Inflammatory macrophage treated with lipopolysaccharide for 1 hour (primary cell): ENCODE measurements around the gene SIRT7.

Experiments
- DNase-seq, 2 donors: peaks; one replicate each; pipeline ENCODE4 v3.0.0-alpha.2; 2020 to 2022

Gene SIRT7

GRCh38 chr17:81885454-81885853, 32.5 kb downstream of the SIRT7 start:
- no peak for DNase-seq

GRCh38 chr17:81884968-81885367, 33.0 kb downstream of the SIRT7 start:
- DNase-seq, result no peak

GRCh38 chr17:81884520-81884919, 33.5 kb downstream of the SIRT7 start:
- DNase-seq, result no peak

- no peak for DNase-seq
Observed at GRCh38 chr17:81879121-81879520, 38.9 kb downstream of the SIRT7 start.

GRCh38 chr17:81878294-81878693, 39.7 kb downstream of the SIRT7 start:
- no peak for DNase-seq

- no peak for DNase-seq
Observed at GRCh38 chr17:81877569-81877968, 40.4 kb downstream of the SIRT7 start.

- peak; percentile 90 to 97 for DNase-seq
Observed at GRCh38 chr17:81871387-81872230, 46.4 kb downstream of the SIRT7 start.

GRCh38 chr17:81870981-81871386, 47.0 kb downstream of the SIRT7 start, which contains the start of gene ARHGDIA:
Gene ARHGDIA (minus strand): TSS chr17:81871337. CDS start chr17:81869930, 1,407 bp downstream.
- no peak for DNase-seq

- DNase-seq, result peak; percentile 34 to 53
Observed at GRCh38 chr17:81870131-81870980, 47.6 kb downstream of the SIRT7 start.

- DNase-seq, result no peak
Observed at GRCh38 chr17:81869221-81870130, 48.5 kb downstream of the SIRT7 start.

- no peak for DNase-seq
Observed at GRCh38 chr17:81868674-81869220, 49.2 kb downstream of the SIRT7 start.

GRCh38 chr17:81867991-81868673, 49.8 kb downstream of the SIRT7 start:
- DNase-seq, result no peak

- DNase-seq, result no peak
Observed at GRCh38 chr17:81867170-81867990, 50.6 kb downstream of the SIRT7 start.

GRCh38 chr17:81866440-81867169, 51.4 kb downstream of the SIRT7 start:
- DNase-seq, result no peak

GRCh38 chr17:81865733-81866439, 52.1 kb downstream of the SIRT7 start:
- DNase-seq, result no peak

- no peak for DNase-seq
Observed at GRCh38 chr17:81865358-81865732, 52.6 kb downstream of the SIRT7 start.

GRCh38 chr17:81863833-81864768, 53.9 kb downstream of the SIRT7 start:
- DNase-seq, result no peak

- DNase-seq, result no peak
Observed at GRCh38 chr17:81863123-81863675, 54.8 kb downstream of the SIRT7 start.
